IMR-90 (cell line): ENCODE data around the gene SUN1. TPM values are rescaled to one million over a fixed set of nuclear protein-coding genes. Genes with fewer than 3 reads are reported as not detected.

Experiments
- ATAC-seq: fragments of 200-7000 bp; cut with Tn5 transposase; 2 replicates; pipeline ENCODE4 v1.9.1; 2020; ENCODE audit warnings: low read depth, mild to moderate bottlenecking, moderate library complexity
- BruUV-seq: library from RNA; stranded (reverse); fragments of 400-500 nt; replicated peaks from 2 replicates; lab custom pipeline; 2021; lab: Mats Ljungman, UMichigan
- CTCF ChIA-PET: fragments of 300-600 bp; formaldehyde crosslinking; extraction: SDS; loops from one replicate; lab custom pipeline; 2021; ENCODE audit warnings: antibody characterized with exemption; lab: Yijun Ruan, JAX
- POLR2A ChIA-PET: fragments of 300-600 bp; sonication (Branson Sonifier 250); formaldehyde crosslinking; loops from one replicate; lab custom pipeline; 2022; ENCODE audit warnings: antibody characterized with exemption; ENCODE audit not compliant: unreplicated experiment; lab: Charles Lee
- DNase-seq: peaks from one replicate; pipeline ENCODE4 v3.0.0; 2013
- H2AFZ ChIP-seq: replicated peaks from 2 replicates; pipeline ENCODE3; 2013; ENCODE audit warnings: low read length, mild to moderate bottlenecking; ENCODE audit not compliant: poor library complexity
- H2AK5ac ChIP-seq: 2 replicates; pipeline ENCODE4 v1.6.1; 2013; ENCODE audit warnings: low read depth, low read length, inconsistent platforms
- H2AK9ac ChIP-seq: replicated peaks from 2 replicates; pipeline ENCODE3; 2013; ENCODE audit warnings: mild to moderate bottlenecking, low read depth, low read length, moderate library complexity; ENCODE audit not compliant: poor library complexity
- H2BK120ac ChIP-seq: 2 replicates; pipeline ENCODE4 v1.6.1; 2013; ENCODE audit warnings: low read depth, low read length, inconsistent platforms
- H2BK15ac ChIP-seq: 3 replicates; pipeline ENCODE4 v1.6.1; 2013; ENCODE audit warnings: low read depth, low read length, inconsistent platforms
- H2BK20ac ChIP-seq: 2 replicates; pipeline ENCODE4 v1.6.1; 2013; ENCODE audit warnings: low read depth, mild to moderate bottlenecking, inconsistent platforms, low read length, moderate library complexity
- H2BK5ac ChIP-seq: 2 replicates; pipeline ENCODE4 v1.6.1; 2013; ENCODE audit warnings: mild to moderate bottlenecking, low read depth, low read length, inconsistent platforms; ENCODE audit not compliant: poor library complexity, severe bottlenecking
- H3K14ac ChIP-seq: replicated peaks from 2 replicates; pipeline ENCODE4 v1.6.1; 2013; ENCODE audit warnings: low read depth, low read length, inconsistent platforms
- H3K18ac ChIP-seq: 2 replicates; pipeline ENCODE4 v1.6.1; 2013; ENCODE audit warnings: low read depth, low read length, control low read depth
- H3K23ac ChIP-seq: 2 replicates; pipeline ENCODE4 v1.6.1; 2013; ENCODE audit warnings: low read depth, low read length, inconsistent platforms
- H3K27ac ChIP-seq: 2 replicates; pipeline ENCODE4 v1.5.1; 2013; ENCODE audit warnings: mild to moderate bottlenecking, control low read depth, low read length; ENCODE audit not compliant: insufficient read depth
- H3K27me3 ChIP-seq: 2 replicates; pipeline ENCODE4 v1.6.1; 2013; ENCODE audit warnings: low read length; ENCODE audit not compliant: control insufficient read depth, insufficient read depth
- H3K36me3 ChIP-seq: 2 replicates; pipeline ENCODE4 v1.6.1; 2013; ENCODE audit warnings: low read length, mixed read lengths; ENCODE audit not compliant: control insufficient read depth, insufficient read depth
- H3K4ac ChIP-seq: 2 replicates; pipeline ENCODE4 v1.6.1; 2013; ENCODE audit warnings: low read depth, low read length, inconsistent platforms
- H3K4me1 ChIP-seq: 2 replicates; pipeline ENCODE4 v1.6.1; 2013; ENCODE audit warnings: low read length, mixed read lengths; ENCODE audit not compliant: control insufficient read depth, insufficient read depth
- H3K4me2 ChIP-seq: 2 replicates; pipeline ENCODE4 v1.6.1; 2013; ENCODE audit warnings: low read depth, mild to moderate bottlenecking, control low read depth, low read length, moderate library complexity
- H3K4me3 ChIP-seq: 2 replicates; pipeline ENCODE4 v1.5.1; 2013; ENCODE audit warnings: low read depth, mild to moderate bottlenecking, control low read depth, low read length, moderate library complexity; ENCODE audit not compliant: insufficient read depth
- H3K56ac ChIP-seq: 2 replicates; pipeline ENCODE4 v1.6.1; 2013; ENCODE audit warnings: low read length, inconsistent platforms; ENCODE audit not compliant: insufficient read depth; ENCODE audit errors: extremely low read depth
- H3K79me1 ChIP-seq, 2 experiments: 2 replicates each; pipeline ENCODE4 v1.6.1; 2013; ENCODE audit warnings: low read length in 2 of 2, inconsistent platforms in 1 of 2, low read depth in 1 of 2
- H3K9ac ChIP-seq: 2 replicates; pipeline ENCODE4 v1.6.1; 2013; ENCODE audit warnings: low read depth, low read length, control low read depth
- H3K9me1 ChIP-seq: 2 replicates; pipeline ENCODE4 v1.6.1; 2013; ENCODE audit warnings: low read length, inconsistent platforms; ENCODE audit not compliant: insufficient read depth
- H3K9me3 ChIP-seq: 2 replicates; pipeline ENCODE4 v1.6.1; 2013; ENCODE audit warnings: low read length; ENCODE audit not compliant: control insufficient read depth, insufficient read depth
- H4K20me1 ChIP-seq: 2 replicates; pipeline ENCODE4 v1.6.1; 2013; ENCODE audit warnings: low read length, inconsistent platforms; ENCODE audit not compliant: insufficient read depth
- H4K5ac ChIP-seq: 2 replicates; pipeline ENCODE4 v1.6.1; 2013; ENCODE audit warnings: mild to moderate bottlenecking, low read depth, low read length, control low read depth
- H4K8ac ChIP-seq, 2 experiments: 2 replicates each; pipeline ENCODE4 v1.6.1; 2013; ENCODE audit warnings: low read depth in 2 of 2, low read length in 2 of 2, control low read depth in 1 of 2, inconsistent platforms in 1 of 2
- H4K91ac ChIP-seq: 2 replicates; pipeline ENCODE4 v1.6.1; 2013; ENCODE audit warnings: low read depth, low read length, inconsistent platforms; ENCODE audit not compliant: insufficient read depth
- BHLHE40 ChIP-seq: fragments of 150-350 bp; IDR thresholded peaks from 2 replicates; pipeline ENCODE4 v1.6.1; 2016; ENCODE audit warnings: mild to moderate bottlenecking, low read depth, low read length
- CHD1 ChIP-seq: IDR thresholded peaks from 2 replicates; pipeline ENCODE4 v1.6.1; 2012; ENCODE audit warnings: low read depth, low read length, improper control_type of control experiment
- CTCF ChIP-seq: conservative IDR thresholded peaks from 2 replicates; pipeline ENCODE4 v1.5.1; 2012; ENCODE audit warnings: mild to moderate bottlenecking, low read depth, low read length, improper control_type of control experiment
- ELK1 ChIP-seq: fragments of 150-350 bp; IDR thresholded peaks from 2 replicates; pipeline ENCODE4 v1.6.1; 2016; ENCODE audit warnings: low read depth, mild to moderate bottlenecking, low read length, moderate library complexity, borderline replicate concordance
- FOS ChIP-seq: fragments of 150-350 bp; IDR thresholded peaks from 2 replicates; pipeline ENCODE4 v1.6.1; 2016; ENCODE audit warnings: low read depth, low read length
- MXI1 ChIP-seq: IDR thresholded peaks from 2 replicates; pipeline ENCODE4 v1.6.1; 2012; ENCODE audit warnings: low read depth, mild to moderate bottlenecking, low read length, moderate library complexity, borderline replicate concordance
- NFE2L2 ChIP-seq: fragments of 150-350 bp; IDR thresholded peaks from 2 replicates; pipeline ENCODE4 v1.6.1; 2016; ENCODE audit warnings: low read depth, mild to moderate bottlenecking, low read length
- POLR2A ChIP-seq: IDR thresholded peaks from 2 replicates; pipeline ENCODE4 v1.6.1; 2012; ENCODE audit warnings: mild to moderate bottlenecking, low read depth, low read length
- RAD21 ChIP-seq: IDR thresholded peaks from 2 replicates; pipeline ENCODE4 v1.6.1; 2012; ENCODE audit warnings: low read length, improper control_type of control experiment
- RCOR1 ChIP-seq: IDR thresholded peaks from 2 replicates; pipeline ENCODE4 v1.6.1; 2012; ENCODE audit warnings: mild to moderate bottlenecking, low read length, improper control_type of control experiment; ENCODE audit not compliant: insufficient replicate concordance
- RFX5 ChIP-seq: IDR thresholded peaks from 2 replicates; pipeline ENCODE4 v1.8.0; 2012; ENCODE audit warnings: low read depth, mild to moderate bottlenecking, low read length, moderate library complexity
- USF2 ChIP-seq: fragments of 150-350 bp; IDR thresholded peaks from 2 replicates; pipeline ENCODE4 v1.6.1; 2017; ENCODE audit warnings: mild to moderate bottlenecking, antibody characterized with exemption, low read length, low read depth
- WGBS, 2 experiments: methylation state at CpG; one replicate each; pipeline versions ENCODE4 v1.1.5 to v1.1.7; 2013; ENCODE audit warnings: missing lambda C conversion rate in 2 of 2; ENCODE audit not compliant: insufficient read length in 1 of 2; ENCODE audit errors: extremely low coverage in 2 of 2; 5-methylcytosine and 5-hydroxymethylcytosine counted together
- dilution Hi-C: fragments of 300-500 bp; cut with HindIII; formaldehyde crosslinking; loops from one replicate; pipeline ENCODE4 v1.14.3; 2018; ENCODE audit warnings: low sequenced_read_pairs; ENCODE audit not compliant: unreplicated experiment
- in situ Hi-C: fragments of 300-500 bp; cut with MboI; formaldehyde crosslinking; loops from 3 replicates; pipeline ENCODE4 v1.14.3; 2019; ENCODE audit warnings: low sequenced_read_pairs, inconsistent platforms, mixed read lengths
- intact Hi-C: fragments of 100-400 bp; cut with micrococcal nuclease; formaldehyde crosslinking; loops from 2 replicates; pipeline ENCODE4 v1.10.0; 2022
- polyA plus RNA-seq, 3 experiments: library from polyadenylated mRNA; depleted of rRNA; stranded (reverse); fragments of >200 nt; gene quantifications; 2 replicates each; pipeline ENCODE4 v1.2.3, GENCODE V29; 2012; ENCODE audit warnings: low replicate concordance in 1 of 3
- total RNA-seq: library from RNA; depleted of rRNA; stranded (reverse); fragments of >200 nt; gene quantifications from 2 replicates; pipeline ENCODE4 v1.2.3, GENCODE V29; 2012

The SUN1 gene
- total and polyA plus RNA-seq, 2 of the 4 experiments (the other 2 are of a cell fraction): 113 to 239 TPM

- no peak overlapping the region for H4K8ac ChIP-seq
- BruUV-seq: no TSS peak
- H4K20me1 ChIP-seq: no peaks in the 10 kb centered on the region
- no peaks in the 10 kb centered on the region for H3K4me1 ChIP-seq
- DNase-seq (no peak), ATAC-seq (peak; percentile 29; the same call in 1 of the 2 replicates)
- H2BK15ac ChIP-seq: no peak overlapping the region
- H3K23ac ChIP-seq: no peak overlapping the region
- dilution Hi-C loops (no loop called here), intact Hi-C loops (no loop called here), in situ Hi-C loops (no loop called here)
- no peak overlapping the region for H2AK9ac ChIP-seq
- H2AK5ac ChIP-seq: no peak overlapping the region
- H3K18ac ChIP-seq: no peak overlapping the region
- WGBS, 2 experiments: 80% methylated on average over 1 of the region's 17 CpGs; no CpG with 5 or more reads in 1 of the 2 experiments
- no peak overlapping the region for H4K91ac ChIP-seq
- H3K36me3 ChIP-seq: no peaks in the 10 kb centered on the region
- H4K5ac ChIP-seq: no peak overlapping the region
- no peaks in the 10 kb centered on the region for H3K9me3 ChIP-seq
- H3K14ac ChIP-seq: no peak overlapping the region
- H2BK120ac ChIP-seq: no peak overlapping the region
- no peaks in the 10 kb centered on the region for H3K9me1 ChIP-seq
- no peak for TF ChIP-seq BHLHE40
- TF ChIP-seq RAD21: no peak
- TF ChIP-seq CHD1: no peak
- TF ChIP-seq NFE2L2: no peak
- TF ChIP-seq RFX5: no peak
- TF ChIP-seq ELK1: no peak
- TF ChIP-seq POLR2A: no peak
- no peak for TF ChIP-seq RCOR1
- TF ChIP-seq USF2: no peak
- TF ChIP-seq CTCF: no peak
- TF ChIP-seq MXI1: no peak
- TF ChIP-seq FOS: no peak
- no peak overlapping the region for H3K4me2 ChIP-seq
- ChIA-PET CTCF (interaction anchor here (0.6 kb wide), 1 partner anchor 14 kb away, joined by 3 read pairs; no protein-coding TSS in a partner anchor), POLR2A (interaction anchor here (0.6 kb wide), 1 partner anchor 76 kb away, joined by 10 read pairs; no protein-coding TSS in a partner anchor)
- no peaks in the 10 kb centered on the region for H3K27me3 ChIP-seq
- no peak overlapping the region for H3K56ac ChIP-seq
- no peak overlapping the region for H3K27ac ChIP-seq
- no peak overlapping the region for H3K4ac ChIP-seq
- no peaks in the 10 kb centered on the region for H3K79me1 ChIP-seq
- no peak overlapping the region for H3K9ac ChIP-seq
- no peak overlapping the region for H2BK20ac ChIP-seq
- H3K4me3 ChIP-seq: no peak overlapping the region
- no peak overlapping the region for H2BK5ac ChIP-seq
- peak overlapping the region; percentile 63 for H2AFZ ChIP-seq
Measured at GRCh38 chr7:916291-916941, 84.1 kb downstream of the SUN1 start.
